ENCODE results near the gene EVA1A. TPM values are rescaled to one million over a fixed set of nuclear protein-coding genes. Genes with fewer than 3 reads are reported as not detected.
A peak's percentile ranks its signal among the peaks of the same experiment; 100 is the strongest.

EVA1A gene
- total RNA-seq, 4 donors from 2014 or later: 0.16 to 2.4 (median 0.82) TPM

DNA sequence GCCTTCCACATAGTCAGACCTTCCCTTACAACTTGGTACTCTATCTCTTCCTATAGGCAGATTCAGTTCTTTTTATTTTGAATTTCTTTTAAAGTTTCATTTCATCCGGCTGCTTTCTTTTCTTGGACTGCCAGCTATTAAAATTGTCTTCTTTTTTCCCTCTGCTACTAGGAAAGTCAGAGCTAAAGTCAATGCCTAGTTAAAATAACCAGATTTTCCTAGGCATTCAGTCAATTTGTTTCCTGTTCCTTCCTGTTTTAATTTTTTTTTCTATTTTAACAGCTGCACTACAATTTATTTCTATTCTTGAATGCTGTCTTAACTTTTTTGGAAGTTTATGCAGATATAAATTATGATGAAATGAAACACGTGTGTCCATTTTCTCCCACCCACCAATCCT, 84.8 kb downstream of the EVA1A start:
- Histone ChIP-seq H3K36me3 (no peaks in the 10 kb centered on the region), H3K27me3 (no peaks in the 10 kb centered on the region), H3K9me3 (no peaks in the 10 kb centered on the region), H3K4me1 (no peaks in the 10 kb centered on the region), H3K27ac (no peak overlapping the region), H3K4me3 (no peak overlapping the region)
- ATAC-seq (no peak), DNase-seq (no peak)
- in situ Hi-C loops (cut with MboI; ENCODE audit: low sequenced_read_pairs in 4 of 4): no loop called here
- intact Hi-C loops (cut with DNase I; ENCODE audit: low total_unique reads): no loop called here
- TF ChIP-seq, protein P1, sequence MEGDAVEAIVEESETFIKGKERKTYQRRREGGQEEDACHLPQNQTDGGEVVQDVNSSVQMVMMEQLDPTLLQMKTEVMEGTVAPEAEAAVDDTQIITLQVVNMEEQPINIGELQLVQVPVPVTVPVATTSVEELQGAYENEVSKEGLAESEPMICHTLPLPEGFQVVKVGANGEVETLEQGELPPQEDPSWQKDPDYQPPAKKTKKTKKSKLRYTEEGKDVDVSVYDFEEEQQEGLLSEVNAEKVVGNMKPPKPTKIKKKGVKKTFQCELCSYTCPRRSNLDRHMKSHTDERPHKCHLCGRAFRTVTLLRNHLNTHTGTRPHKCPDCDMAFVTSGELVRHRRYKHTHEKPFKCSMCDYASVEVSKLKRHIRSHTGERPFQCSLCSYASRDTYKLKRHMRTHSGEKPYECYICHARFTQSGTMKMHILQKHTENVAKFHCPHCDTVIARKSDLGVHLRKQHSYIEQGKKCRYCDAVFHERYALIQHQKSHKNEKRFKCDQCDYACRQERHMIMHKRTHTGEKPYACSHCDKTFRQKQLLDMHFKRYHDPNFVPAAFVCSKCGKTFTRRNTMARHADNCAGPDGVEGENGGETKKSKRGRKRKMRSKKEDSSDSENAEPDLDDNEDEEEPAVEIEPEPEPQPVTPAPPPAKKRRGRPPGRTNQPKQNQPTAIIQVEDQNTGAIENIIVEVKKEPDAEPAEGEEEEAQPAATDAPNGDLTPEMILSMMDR (IDR thresholded peaks at IDR 0.05 in 4 of 5, conservative IDR thresholded peaks at IDR 0.05 in 1 of 5): no peak
- no peak for TF ChIP-seq POLR2A (IDR thresholded peaks at IDR 0.05)

DNA sequence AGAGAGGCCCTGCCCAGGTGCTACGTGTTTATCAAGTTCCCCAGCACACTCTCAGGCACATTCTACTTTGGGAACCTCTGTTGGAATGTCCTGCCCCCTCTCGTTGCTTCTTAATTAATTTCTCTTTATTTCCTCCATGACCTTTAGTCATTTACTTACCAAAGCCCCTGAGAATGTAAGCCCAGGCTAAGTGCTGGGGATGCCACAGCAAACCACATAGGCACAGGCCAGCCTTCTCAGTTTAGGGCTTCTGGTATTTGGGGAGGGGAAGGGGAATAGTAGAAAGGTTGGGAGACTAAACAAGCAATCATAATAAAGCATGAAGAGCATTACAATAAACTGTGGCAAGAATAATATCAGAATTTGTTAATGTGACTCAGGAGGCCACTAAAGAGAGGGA, 85.7 kb downstream of the EVA1A start:
- DNase-seq: no peak
- Histone ChIP-seq H3K27ac (no peak overlapping the region), H3K9me3 (no peaks in the 10 kb centered on the region), H3K36me3 (no peaks in the 10 kb centered on the region), H3K4me3 (no peak overlapping the region), H3K4me1 (no peaks in the 10 kb centered on the region), H3K27me3 (no peaks in the 10 kb centered on the region)
- no peak for TF ChIP-seq POLR2A (IDR thresholded peaks at IDR 0.05)
- TF ChIP-seq, protein P1 (IDR thresholded peaks at IDR 0.05 in 4 of 5, conservative IDR thresholded peaks at IDR 0.05 in 1 of 5): no peak
- in situ Hi-C loops (cut with MboI; ENCODE audit: low sequenced_read_pairs in 4 of 4): no loop called here
- intact Hi-C loops (cut with DNase I; ENCODE audit: low total_unique reads): no loop called here
- ATAC-seq: no peak

DNA sequence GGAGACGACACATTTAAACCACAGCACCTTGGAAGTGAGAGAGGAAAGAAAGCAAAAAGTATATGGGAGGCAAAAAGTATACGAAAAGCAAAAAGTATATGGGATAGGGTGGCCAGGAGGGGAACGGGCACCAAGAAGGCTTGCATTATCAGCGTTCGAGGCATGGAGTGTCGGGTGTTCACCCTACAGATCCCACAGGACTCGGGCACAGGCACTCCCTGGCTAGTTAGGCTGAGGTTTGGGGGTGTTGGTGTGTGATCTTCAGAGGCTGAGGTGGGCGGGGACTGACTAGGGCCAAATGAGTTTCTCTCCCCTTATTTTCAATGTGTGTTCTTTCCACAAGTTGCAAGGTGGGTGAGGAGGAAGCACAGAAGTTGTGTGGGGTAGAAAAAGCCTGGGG, 86.6 kb downstream of the EVA1A start:
- H3K4me1 ChIP-seq: no peaks in the 10 kb centered on the region
- DNase-seq (no peak), ATAC-seq (no peak)
- in situ Hi-C loops (cut with MboI; ENCODE audit: low sequenced_read_pairs in 4 of 4) (loop anchor here in 1 of 4 donors (25.0 kb wide), 1 partner anchor 138 kb away; no protein-coding TSS in a partner anchor), intact Hi-C loops (cut with DNase I; ENCODE audit: low total_unique reads) (no loop called here)
- H3K4me3 ChIP-seq: no peak overlapping the region
- no peaks in the 10 kb centered on the region for H3K36me3 ChIP-seq
- no peak for TF ChIP-seq POLR2A (IDR thresholded peaks at IDR 0.05)
- TF ChIP-seq, protein P1 (IDR thresholded peaks at IDR 0.05 in 4 of 5, conservative IDR thresholded peaks at IDR 0.05 in 1 of 5): no peak
- no peaks in the 10 kb centered on the region for H3K27me3 ChIP-seq
- H3K27ac ChIP-seq: no peak overlapping the region
- no peaks in the 10 kb centered on the region for H3K9me3 ChIP-seq

DNA sequence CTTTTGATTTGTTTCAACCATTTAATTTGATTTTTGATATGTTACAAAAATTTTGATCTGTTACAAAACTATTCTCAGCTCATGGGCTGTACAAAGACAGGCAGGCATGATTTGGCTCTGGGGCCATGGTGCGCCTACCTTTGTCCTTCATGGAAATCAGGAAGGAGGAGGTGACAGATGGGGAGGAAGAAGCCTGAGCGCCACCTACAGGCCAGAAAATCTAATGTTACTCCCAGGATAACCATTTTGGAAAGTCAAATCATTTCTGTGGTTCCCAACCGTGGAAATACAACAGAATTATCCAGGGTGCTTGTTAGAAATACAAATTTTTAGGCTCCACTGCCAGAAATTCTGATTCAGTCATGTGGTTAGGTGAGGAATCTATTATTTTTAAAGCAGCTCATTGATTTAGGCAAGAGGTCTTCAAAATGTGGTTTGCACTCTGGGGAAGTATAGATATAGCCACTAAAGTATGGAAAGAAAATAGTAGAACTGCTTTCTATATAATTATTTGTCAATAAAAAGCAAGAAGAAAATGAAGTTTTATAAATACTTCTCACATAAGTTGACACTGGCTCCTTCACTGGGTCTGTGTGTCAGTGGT, 93.9 kb downstream of the EVA1A start:
- Histone ChIP-seq H3K9me3 (no peaks in the 10 kb centered on the region), H3K4me1 (no peaks in the 10 kb centered on the region), H3K4me3 (no peak overlapping the region), H3K36me3 (no peaks in the 10 kb centered on the region), H3K27me3 (no peaks in the 10 kb centered on the region), H3K27ac (no peak overlapping the region)
- ATAC-seq (no peak), DNase-seq (no peak)
- in situ Hi-C loops (cut with MboI; ENCODE audit: low sequenced_read_pairs in 4 of 4) (loop anchor here in 2 of 4 donors (10.0 to 25.0 kb wide), 2 partner anchors 138 to 145 kb away; no protein-coding TSS in a partner anchor), intact Hi-C loops (cut with DNase I; ENCODE audit: low total_unique reads) (loop anchor here (2.0 kb wide), 1 partner anchor 140 kb away; no protein-coding TSS in a partner anchor)
- no peak for TF ChIP-seq POLR2A (IDR thresholded peaks at IDR 0.05)
- TF ChIP-seq, protein P1 (IDR thresholded peaks at IDR 0.05 in 4 of 5, conservative IDR thresholded peaks at IDR 0.05 in 1 of 5): peak in 1 of 5 experiments; percentile 31
